Trophoblast cell (in vitro differentiated cells and primary cell): ENCODE data around the gene CCDC68.
A peak's percentile ranks its signal among the peaks of the same experiment; 100 is the strongest.

Source experiments
- DNase-seq, 2 donors: peaks; one replicate each; pipeline ENCODE4 v3.0.0-alpha.2; 2016
- H2AFZ ChIP-seq: 2 replicates; pipeline ENCODE4 v1.6.1; 2013; ENCODE audit warnings: low read length, moderate library complexity, mild to moderate bottlenecking; ENCODE audit not compliant: insufficient read depth, poor library complexity
- H2AK5ac ChIP-seq: 2 replicates; pipeline ENCODE4 v1.6.1; 2013; ENCODE audit warnings: mild to moderate bottlenecking, low read length
- H2BK120ac ChIP-seq: 2 replicates; pipeline ENCODE4 v1.6.1; 2013; ENCODE audit warnings: low read length, mild to moderate bottlenecking, moderate library complexity; ENCODE audit not compliant: insufficient read depth, poor library complexity
- H2BK12ac ChIP-seq: 2 replicates; pipeline ENCODE4 v1.6.1; 2013; ENCODE audit warnings: mild to moderate bottlenecking, low read length, moderate library complexity
- H2BK5ac ChIP-seq: 2 replicates; pipeline ENCODE4 v1.6.1; 2013; ENCODE audit warnings: low read length, low read depth, moderate library complexity, mild to moderate bottlenecking; ENCODE audit not compliant: poor library complexity
- H3K14ac ChIP-seq: 2 replicates; pipeline ENCODE4 v1.6.1; 2013; ENCODE audit warnings: mild to moderate bottlenecking, low read length
- H3K18ac ChIP-seq: 2 replicates; pipeline ENCODE4 v1.6.1; 2013; ENCODE audit warnings: mild to moderate bottlenecking, low read length
- H3K23ac ChIP-seq: 2 replicates; pipeline ENCODE4 v1.6.1; 2013; ENCODE audit warnings: low read length
- H3K27ac ChIP-seq: 2 replicates; pipeline ENCODE4 v1.5.1; 2013; ENCODE audit warnings: low read depth, mild to moderate bottlenecking, inconsistent platforms, low read length, moderate library complexity
- H3K27me3 ChIP-seq: 2 replicates; pipeline ENCODE4 v1.6.1; 2013; ENCODE audit warnings: inconsistent platforms, mild to moderate bottlenecking, low read length, moderate library complexity; ENCODE audit not compliant: insufficient read depth
- H3K36me3 ChIP-seq, 2 experiments: 1 replicate in 1 of 2; 2 replicates in 1 of 2; pipeline ENCODE4 v1.6.1; 2013; ENCODE audit warnings: low read length in 2 of 2, mild to moderate bottlenecking in 2 of 2, moderate library complexity in 1 of 2; ENCODE audit not compliant: insufficient read depth in 2 of 2, control insufficient read depth in 1 of 2
- H3K4ac ChIP-seq: 2 replicates; pipeline ENCODE4 v1.6.1; 2013; ENCODE audit warnings: low read depth, mild to moderate bottlenecking, low read length, moderate library complexity
- H3K4me1 ChIP-seq, 2 experiments: 1 replicate in 1 of 2; 2 replicates in 1 of 2; pipeline ENCODE4 v1.6.1; 2013; ENCODE audit warnings: low read length in 2 of 2, mild to moderate bottlenecking in 2 of 2, moderate library complexity in 1 of 2; ENCODE audit not compliant: insufficient read depth in 2 of 2, control insufficient read depth in 1 of 2
- H3K4me2 ChIP-seq: 2 replicates; pipeline ENCODE4 v1.6.1; 2013; ENCODE audit warnings: inconsistent platforms, mild to moderate bottlenecking, low read length, moderate library complexity
- H3K4me3 ChIP-seq: 2 replicates; pipeline ENCODE4 v1.5.1; 2013; ENCODE audit warnings: mild to moderate bottlenecking, low read depth, low read length, inconsistent platforms
- H3K79me1 ChIP-seq: one replicate; pipeline ENCODE4 v1.6.1; 2013; ENCODE audit warnings: low read length
- H3K79me2 ChIP-seq: 2 replicates; pipeline ENCODE4 v1.6.1; 2013; ENCODE audit warnings: low read length, mild to moderate bottlenecking; ENCODE audit not compliant: control insufficient read depth, insufficient read depth, poor library complexity
- H3K9ac ChIP-seq: 2 replicates; pipeline ENCODE4 v1.6.1; 2013; ENCODE audit warnings: mild to moderate bottlenecking, low read length
- H3K9me3 ChIP-seq: 2 replicates; pipeline ENCODE4 v1.6.1; 2013; ENCODE audit warnings: low read depth, mild to moderate bottlenecking, control low read depth, inconsistent platforms, low read length; ENCODE audit not compliant: insufficient read depth
- H4K12ac ChIP-seq: 2 replicates; pipeline ENCODE4 v1.6.1; 2013; ENCODE audit warnings: low read depth, mild to moderate bottlenecking, low read length, moderate library complexity
- H4K8ac ChIP-seq: 2 replicates; pipeline ENCODE4 v1.6.1; 2013; ENCODE audit warnings: low read depth, mild to moderate bottlenecking, low read length, moderate library complexity
- H4K91ac ChIP-seq: one replicate; pipeline ENCODE4 v1.6.1; 2013; ENCODE audit warnings: low read depth, mild to moderate bottlenecking, low read length, moderate library complexity
- WGBS: extraction: QIAGEN DNeasy Blood & Tissue Kit; methylation state at CpG from one replicate; pipeline ENCODE4 v1.1.7; 2013; ENCODE audit warnings: missing lambda C conversion rate; ENCODE audit not compliant: insufficient read length, insufficient coverage; ENCODE audit errors: extremely low coverage; 5-methylcytosine and 5-hydroxymethylcytosine counted together

CCDC68 gene

GRCh38 chr18:54904581-54904980 is 54.7 kb downstream of the CCDC68 start:
- Histone ChIP-seq H2BK12ac (no peak overlapping the region), H2AK5ac (no peak overlapping the region), H2BK5ac (no peak overlapping the region), H4K91ac (no peak overlapping the region), H3K14ac (no peak overlapping the region), H3K79me2 (no peaks in the 10 kb centered on the region), H3K23ac (no peak overlapping the region), H3K4me2 (no peak overlapping the region), H3K9ac (no peak overlapping the region), H3K18ac (no peak overlapping the region), H3K27ac (no peak overlapping the region), H3K27me3 (no peaks in the 10 kb centered on the region), H3K4ac (no peak overlapping the region), H2AFZ (no peak overlapping the region), H3K4me1 (peaks cover 10 to 14% of the 10 kb centered on the region in 2 experiments), H3K4me3 (no peak overlapping the region), H4K12ac (no peak overlapping the region), H3K36me3 (no peaks in the 10 kb centered on the region), H3K79me1 (peaks cover 5% of the 10 kb centered on the region), H4K8ac (no peak overlapping the region), H2BK120ac (no peak overlapping the region), H3K9me3 (no peaks in the 10 kb centered on the region)
- peak; percentile 48 to 88 for DNase-seq
- WGBS: no CpG with 5 or more reads among the region's 2 CpGs

DNA sequence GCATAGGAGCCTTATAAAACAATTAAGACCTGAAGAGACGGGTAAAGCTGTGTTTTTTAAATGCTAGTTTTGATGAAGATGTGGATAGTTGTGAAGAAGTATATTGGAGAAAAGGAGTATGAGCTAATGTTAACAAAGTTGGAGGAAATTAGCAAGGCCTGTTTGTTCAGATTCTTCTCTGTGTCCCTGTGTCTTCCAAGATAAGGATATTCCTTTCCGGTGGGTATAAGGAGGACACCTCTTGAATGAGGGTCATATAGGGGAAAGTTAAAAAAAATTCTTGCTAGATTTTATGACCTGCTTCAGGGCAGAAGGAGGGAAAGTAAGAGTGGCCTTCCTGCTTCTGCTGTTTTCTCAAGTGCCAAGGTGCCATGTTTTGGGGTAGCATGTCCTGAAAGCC is 59.0 kb downstream of the CCDC68 start:
- no peak overlapping the region for H4K91ac ChIP-seq
- H4K12ac ChIP-seq: no peak overlapping the region
- H2BK12ac ChIP-seq: no peak overlapping the region
- no peaks in the 10 kb centered on the region for H3K9me3 ChIP-seq
- 100% methylated on average over 1 of the region's 2 CpGs for WGBS
- no peak overlapping the region for H3K4me2 ChIP-seq
- H3K4me3 ChIP-seq: no peak overlapping the region
- H3K4me1 ChIP-seq: peaks cover 3 to 4% of the 10 kb centered on the region in 2 experiments
- no peak overlapping the region for H3K18ac ChIP-seq
- H2AK5ac ChIP-seq: no peak overlapping the region
- H3K27ac ChIP-seq: no peak overlapping the region
- H3K27me3 ChIP-seq: no peaks in the 10 kb centered on the region
- H2BK120ac ChIP-seq: no peak overlapping the region
- H2AFZ ChIP-seq: no peak overlapping the region
- no peak overlapping the region for H3K4ac ChIP-seq
- no peak overlapping the region for H2BK5ac ChIP-seq
- no peak overlapping the region for H4K8ac ChIP-seq
- no peak overlapping the region for H3K23ac ChIP-seq
- DNase-seq: peak in 1 of 2 donors; percentile 26
- no peak overlapping the region for H3K14ac ChIP-seq
- no peak overlapping the region for H3K9ac ChIP-seq
- H3K36me3 ChIP-seq: no peaks in the 10 kb centered on the region
- H3K79me2 ChIP-seq: no peaks in the 10 kb centered on the region
- no peaks in the 10 kb centered on the region for H3K79me1 ChIP-seq

DNA sequence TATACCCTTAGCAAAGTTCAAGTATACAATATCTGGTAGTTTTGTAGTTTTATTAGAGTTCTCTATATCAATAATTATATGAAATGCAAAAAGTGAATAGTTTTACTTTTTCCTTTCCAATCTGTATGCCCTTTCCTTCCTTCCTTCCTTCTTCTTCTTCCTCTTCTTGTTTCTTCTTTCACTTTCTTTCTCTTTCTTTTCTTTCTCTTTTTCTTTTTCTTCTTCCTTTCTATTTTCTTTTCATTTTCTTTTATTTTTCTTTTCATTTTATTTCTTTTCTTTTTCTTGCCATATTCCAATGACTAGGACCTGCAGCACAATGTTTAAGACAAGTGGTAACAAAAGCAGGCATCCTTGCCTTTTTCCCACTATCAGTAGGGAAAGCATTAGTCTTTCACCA is 59.8 kb downstream of the CCDC68 start:
- Histone ChIP-seq H3K27ac (no peak overlapping the region), H2BK120ac (no peak overlapping the region), H3K4me1 (no peaks in the 10 kb centered on the region), H4K8ac (no peak overlapping the region), H4K91ac (no peak overlapping the region), H3K4me3 (no peak overlapping the region), H3K36me3 (no peaks in the 10 kb centered on the region), H3K9ac (no peak overlapping the region), H3K14ac (no peak overlapping the region), H3K4me2 (no peak overlapping the region), H4K12ac (no peak overlapping the region), H2AK5ac (no peak overlapping the region), H2AFZ (no peak overlapping the region), H3K79me1 (no peaks in the 10 kb centered on the region), H3K27me3 (no peaks in the 10 kb centered on the region), H2BK12ac (no peak overlapping the region), H3K23ac (no peak overlapping the region), H2BK5ac (no peak overlapping the region), H3K4ac (no peak overlapping the region), H3K18ac (no peak overlapping the region), H3K79me2 (no peaks in the 10 kb centered on the region), H3K9me3 (no peaks in the 10 kb centered on the region)
- no peak for DNase-seq

- Histone ChIP-seq H3K4ac (no peak overlapping the region), H3K14ac (no peak overlapping the region), H3K9ac (no peak overlapping the region), H2BK120ac (no peak overlapping the region), H4K8ac (no peak overlapping the region), H3K18ac (no peak overlapping the region), H3K27ac (no peak overlapping the region), H4K12ac (no peak overlapping the region), H3K79me1 (no peaks in the 10 kb centered on the region), H2BK12ac (no peak overlapping the region), H3K36me3 (no peaks in the 10 kb centered on the region), H3K79me2 (no peaks in the 10 kb centered on the region), H3K27me3 (no peaks in the 10 kb centered on the region), H2AFZ (no peak overlapping the region), H3K4me3 (no peak overlapping the region), H2AK5ac (no peak overlapping the region), H3K4me1 (no peaks in the 10 kb centered on the region), H2BK5ac (no peak overlapping the region), H4K91ac (no peak overlapping the region), H3K23ac (no peak overlapping the region), H3K4me2 (no peak overlapping the region), H3K9me3 (no peaks in the 10 kb centered on the region)
- no CpG with 5 or more reads among the region's 2 CpGs for whole genome bisulfite sequencing
- DNase-seq: no peak
Observed at GRCh38 chr18:54888933-54889332, 70.3 kb downstream of the CCDC68 start.
